MM.1S (cell line): ENCODE results near the gene FAM83F.

Experiments
- DNase-seq: peaks from one replicate; pipeline ENCODE4 v3.0.0-alpha.2; 2015
- H2AFZ ChIP-seq: fragments of 300-600 bp; sonication (generic); 2 replicates; pipeline ENCODE4 v1.6.0; 2016; ENCODE audit warnings: antibody characterized with exemption, low read length
- H3F3A ChIP-seq: fragments of 300-600 bp; sonication (generic); 2 replicates; pipeline ENCODE4 v1.6.1; 2016; ENCODE audit warnings: mild to moderate bottlenecking, antibody characterized with exemption, low read length, moderate library complexity, mixed read lengths; ENCODE audit not compliant: insufficient read depth
- H3K27ac ChIP-seq: fragments of 300-600 bp; sonication (generic); 2 replicates; pipeline ENCODE4 v1.5.1; 2016; ENCODE audit warnings: mild to moderate bottlenecking, low read length
- H3K27me3 ChIP-seq: fragments of 300-600 bp; sonication (generic); replicated peaks from 2 replicates; pipeline ENCODE4 v1.6.0; 2016; ENCODE audit warnings: low read length; ENCODE audit not compliant: insufficient read depth
- H3K36me3 ChIP-seq: fragments of 300-600 bp; sonication (generic); replicated peaks from 2 replicates; pipeline ENCODE4 v1.6.1; 2016; ENCODE audit warnings: mild to moderate bottlenecking, low read length, mixed read lengths; ENCODE audit not compliant: insufficient read depth
- H3K4me1 ChIP-seq: fragments of 300-600 bp; sonication (generic); 2 replicates; pipeline ENCODE4 v1.6.1; 2016; ENCODE audit warnings: low read length, mixed read lengths
- H3K4me2 ChIP-seq: fragments of 300-600 bp; sonication (generic); 2 replicates; pipeline ENCODE4 v1.6.0; 2016; ENCODE audit warnings: low read depth, low read length
- H3K4me3 ChIP-seq: fragments of 300-600 bp; sonication (generic); 2 replicates; pipeline ENCODE4 v1.5.1; 2016; ENCODE audit warnings: low read length, mixed read lengths
- H3K79me2 ChIP-seq: fragments of 300-600 bp; sonication (generic); 2 replicates; pipeline ENCODE4 v1.6.1; 2016; ENCODE audit warnings: mixed run types, low read length, mixed read lengths
- H3K9ac ChIP-seq: fragments of 300-600 bp; sonication (generic); 2 replicates; pipeline ENCODE4 v1.6.1; 2016; ENCODE audit warnings: low read length, mixed read lengths
- H3K9me2 ChIP-seq: fragments of 300-600 bp; sonication (generic); replicated peaks from 2 replicates; pipeline ENCODE4 v1.6.1; 2016; ENCODE audit warnings: mild to moderate bottlenecking, low read length, mixed read lengths; ENCODE audit not compliant: insufficient read depth
- H3K9me3 ChIP-seq: fragments of 300-600 bp; sonication (generic); replicated peaks from 2 replicates; pipeline ENCODE4 v1.6.1; 2016; ENCODE audit warnings: mild to moderate bottlenecking, low read length, mixed read lengths; ENCODE audit not compliant: insufficient read depth
- H4K20me1 ChIP-seq: fragments of 300-600 bp; sonication (generic); 2 replicates; pipeline ENCODE4 v1.6.1; 2016; ENCODE audit warnings: mild to moderate bottlenecking, low read length, moderate library complexity, mixed read lengths; ENCODE audit not compliant: insufficient read depth
- EZH2 ChIP-seq: fragments of 300-600 bp; sonication (generic); optimal IDR thresholded peaks from 2 replicates; pipeline ENCODE3; 2017; ENCODE audit warnings: low read depth, mild to moderate bottlenecking, antibody characterized with exemption, low read length, mixed read lengths
- EZH2phosphoT487 ChIP-seq: fragments of 300-600 bp; sonication (generic); IDR thresholded peaks from 2 replicates; pipeline ENCODE4 v1.6.1; 2018; ENCODE audit warnings: antibody characterized with exemption, low read length
- TF ChIP-seq, protein P1 (sequence below): fragments of 300-600 bp; sonication (generic); IDR thresholded peaks from 2 replicates; pipeline ENCODE4 v1.5.1; 2016; ENCODE audit warnings: antibody characterized with exemption, low read length, mixed read lengths

Gene FAM83F

DNA sequence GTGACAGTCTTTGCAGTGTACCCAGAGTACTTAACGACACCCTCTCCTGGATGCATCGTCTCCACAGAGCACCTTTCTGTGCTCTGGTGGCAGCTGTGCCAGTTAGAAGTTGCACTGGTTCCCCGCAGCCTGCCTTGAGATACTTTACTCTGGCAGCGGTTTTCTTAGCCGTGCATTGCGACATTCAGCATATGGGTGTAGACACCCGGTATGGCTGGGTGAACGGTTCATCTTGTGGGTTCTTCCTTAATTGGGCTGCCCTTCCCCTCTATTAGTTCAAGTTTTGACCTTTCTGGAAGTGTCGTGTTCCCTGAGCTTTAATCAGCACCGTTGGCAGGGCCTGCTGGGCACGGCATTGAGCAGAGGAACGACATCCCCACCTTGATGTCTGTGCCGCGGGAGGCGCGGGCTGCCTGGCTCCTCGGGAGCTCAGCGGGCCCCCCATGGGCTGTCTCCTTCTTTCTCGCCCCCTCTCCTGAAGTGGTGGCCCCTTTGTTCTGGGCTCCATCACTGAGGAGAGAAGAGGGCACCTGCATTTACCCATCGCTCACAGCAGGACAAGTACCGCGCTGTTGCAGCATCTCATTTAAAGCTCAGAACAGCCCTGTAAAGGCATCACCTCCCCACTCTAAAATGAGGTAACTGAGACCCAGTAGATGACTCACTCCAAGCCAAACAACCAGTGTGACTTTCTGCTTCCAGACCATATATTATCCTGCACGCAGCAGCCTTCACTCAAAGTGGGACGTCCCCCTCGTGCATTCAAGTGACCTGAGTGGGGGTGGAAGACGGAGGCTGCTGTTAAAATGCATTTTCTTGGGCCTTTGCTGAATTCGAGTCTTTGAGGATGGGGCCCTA lies 13.3 kb downstream of the FAM83F start:
- no peak overlapping the region for H3K9ac ChIP-seq
- no peak overlapping the region for H2AFZ ChIP-seq
- no peaks in the 10 kb centered on the region for H3K9me2 ChIP-seq
- H3K4me2 ChIP-seq: no peak overlapping the region
- H3K36me3 ChIP-seq: no peaks in the 10 kb centered on the region
- no peaks in the 10 kb centered on the region for H3K4me1 ChIP-seq
- no peaks in the 10 kb centered on the region for H3K79me2 ChIP-seq
- DNase-seq: no peak
- peaks cover 11% of the 10 kb centered on the region; the same call in 1 of the 2 replicates for H3K27me3 ChIP-seq
- no peaks in the 10 kb centered on the region for H3F3A ChIP-seq
- H3K4me3 ChIP-seq: no peak overlapping the region
- no peaks in the 10 kb centered on the region for H4K20me1 ChIP-seq
- no peak overlapping the region for H3K27ac ChIP-seq
- no peaks in the 10 kb centered on the region for H3K9me3 ChIP-seq
- TF ChIP-seq EZH2: no peak

DNA sequence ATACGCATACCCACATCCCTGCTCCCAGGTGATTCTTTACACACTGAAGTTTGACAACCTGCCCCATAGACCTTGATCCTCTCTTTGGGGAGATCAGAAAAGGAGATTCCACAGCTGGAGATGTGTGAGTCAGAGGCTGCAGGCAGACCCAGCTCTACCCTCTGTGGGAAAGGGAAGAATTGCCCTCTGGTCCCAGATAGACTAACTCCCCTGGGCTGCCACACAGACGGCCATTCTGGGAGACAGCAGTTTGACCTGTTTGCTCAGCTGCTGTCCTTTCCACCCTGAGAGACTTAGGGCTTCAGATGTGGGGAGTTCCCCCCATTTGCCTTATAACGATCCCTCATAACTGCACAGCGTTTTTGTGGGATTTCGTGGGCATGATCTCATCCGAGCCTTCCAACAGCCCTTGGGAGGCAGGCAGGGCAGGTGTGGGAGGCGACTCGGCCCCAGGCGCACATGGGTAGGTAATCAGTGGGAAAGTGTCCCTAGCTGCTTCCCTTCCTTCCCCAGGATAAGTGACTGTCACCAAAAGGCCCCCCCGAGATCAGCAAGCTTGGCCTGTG lies 14.1 kb downstream of the FAM83F start:
- Histone ChIP-seq H3K9me3 (no peaks in the 10 kb centered on the region), H3K9me2 (no peaks in the 10 kb centered on the region), H3K4me2 (no peak overlapping the region), H3F3A (no peaks in the 10 kb centered on the region), H2AFZ (no peak overlapping the region), H3K4me3 (no peak overlapping the region), H3K27ac (no peak overlapping the region), H3K9ac (no peak overlapping the region), H3K79me2 (no peaks in the 10 kb centered on the region), H4K20me1 (no peaks in the 10 kb centered on the region), H3K4me1 (no peaks in the 10 kb centered on the region), H3K36me3 (no peaks in the 10 kb centered on the region), H3K27me3 (peaks cover 11% of the 10 kb centered on the region; the same call in 1 of the 2 replicates)
- no peak for DNase-seq
- TF ChIP-seq, protein P1, sequence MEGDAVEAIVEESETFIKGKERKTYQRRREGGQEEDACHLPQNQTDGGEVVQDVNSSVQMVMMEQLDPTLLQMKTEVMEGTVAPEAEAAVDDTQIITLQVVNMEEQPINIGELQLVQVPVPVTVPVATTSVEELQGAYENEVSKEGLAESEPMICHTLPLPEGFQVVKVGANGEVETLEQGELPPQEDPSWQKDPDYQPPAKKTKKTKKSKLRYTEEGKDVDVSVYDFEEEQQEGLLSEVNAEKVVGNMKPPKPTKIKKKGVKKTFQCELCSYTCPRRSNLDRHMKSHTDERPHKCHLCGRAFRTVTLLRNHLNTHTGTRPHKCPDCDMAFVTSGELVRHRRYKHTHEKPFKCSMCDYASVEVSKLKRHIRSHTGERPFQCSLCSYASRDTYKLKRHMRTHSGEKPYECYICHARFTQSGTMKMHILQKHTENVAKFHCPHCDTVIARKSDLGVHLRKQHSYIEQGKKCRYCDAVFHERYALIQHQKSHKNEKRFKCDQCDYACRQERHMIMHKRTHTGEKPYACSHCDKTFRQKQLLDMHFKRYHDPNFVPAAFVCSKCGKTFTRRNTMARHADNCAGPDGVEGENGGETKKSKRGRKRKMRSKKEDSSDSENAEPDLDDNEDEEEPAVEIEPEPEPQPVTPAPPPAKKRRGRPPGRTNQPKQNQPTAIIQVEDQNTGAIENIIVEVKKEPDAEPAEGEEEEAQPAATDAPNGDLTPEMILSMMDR: no peak
- TF ChIP-seq EZH2phosphoT487 (no peak), EZH2 (no peak)

DNA sequence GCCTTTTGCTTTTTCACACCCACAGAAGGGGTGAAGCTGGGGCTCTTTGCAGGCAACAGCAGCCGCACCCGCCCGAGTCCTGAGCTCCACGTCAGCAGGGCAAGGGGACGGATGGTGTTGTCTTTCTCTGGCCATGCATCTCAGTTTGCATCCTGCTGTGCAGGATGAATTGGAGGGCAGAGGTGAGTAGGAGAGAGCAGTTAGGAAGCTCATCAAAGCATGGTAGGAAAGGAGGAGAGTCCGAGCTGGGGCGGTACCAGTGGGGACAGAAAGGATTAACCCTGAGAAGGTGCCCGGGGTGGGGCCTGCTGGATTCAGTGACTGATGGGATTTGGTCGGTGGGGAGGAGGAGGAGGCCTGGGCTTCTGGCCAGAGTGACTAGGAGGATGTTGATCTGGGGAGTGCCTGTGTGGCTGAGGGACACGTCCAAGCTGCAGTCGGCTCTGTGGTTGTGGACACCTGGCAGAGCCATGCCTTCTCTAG lies 14.6 kb downstream of the FAM83F start:
- no peak overlapping the region for H2AFZ ChIP-seq
- TF ChIP-seq, protein P1: no peak
- no peak for TF ChIP-seq EZH2phosphoT487
- TF ChIP-seq EZH2: no peak
- H3K9me2 ChIP-seq: no peaks in the 10 kb centered on the region
- H3K79me2 ChIP-seq: no peaks in the 10 kb centered on the region
- H3K36me3 ChIP-seq: no peaks in the 10 kb centered on the region
- H3K27ac ChIP-seq: no peak overlapping the region
- no peak for DNase-seq
- H3K27me3 ChIP-seq: peaks cover 11% of the 10 kb centered on the region; the same call in 1 of the 2 replicates
- H3K4me1 ChIP-seq: no peaks in the 10 kb centered on the region
- H3K4me2 ChIP-seq: no peak overlapping the region
- H3K9me3 ChIP-seq: no peaks in the 10 kb centered on the region
- H3F3A ChIP-seq: no peaks in the 10 kb centered on the region
- H4K20me1 ChIP-seq: no peaks in the 10 kb centered on the region
- H3K9ac ChIP-seq: no peak overlapping the region
- H3K4me3 ChIP-seq: no peak overlapping the region
